Measurements from ENCODE around the gene CSH1.

- TF ChIP-seq POLR2AphosphoS5 (IDR thresholded peaks at IDR 0.05; ENCODE audit: insufficient read depth, low read depth, low read length) = no peak
- no peak for TF ChIP-seq CTCF (IDR thresholded peaks at IDR 0.05; ENCODE audit: extremely low read depth in 1 of 2, insufficient read depth in 1 of 2, low read depth in 1 of 2, low read length in 2 of 2)
- no peak for TF ChIP-seq POLR2A (IDR thresholded peaks at IDR 0.05; ENCODE audit: low read depth, low read length)
- TF ChIP-seq EZH2 (IDR thresholded peaks at IDR 0.05; ENCODE audit: borderline replicate concordance, low read depth, low read length, severe bottlenecking) = no peak
- TF ChIP-seq FOS (IDR thresholded peaks at IDR 0.05; ENCODE audit: borderline replicate concordance, insufficient read depth, low read length) = no peak
- TF ChIP-seq MAX (IDR thresholded peaks at IDR 0.05; ENCODE audit: insufficient read depth, insufficient read length) = no peak
- TF ChIP-seq JUN (IDR thresholded peaks at IDR 0.05; ENCODE audit: borderline replicate concordance, insufficient read depth, insufficient read length, low read depth) = no peak
- TF ChIP-seq MYC (IDR thresholded peaks at IDR 0.05; ENCODE audit: low read depth, low read length) = no peak
- TF ChIP-seq GATA2 (IDR thresholded peaks at IDR 0.05; ENCODE audit: insufficient read depth, insufficient read length, low read depth, low read length) = no peak
These were observed 46.0 kb downstream of the CSH1 start for GRCh38 chr17:63850401-63850800.
